ENCODE results near the gene IFT74. TPM values are rescaled to one million over a fixed set of nuclear protein-coding genes. Genes with fewer than 3 reads are reported as not detected.

The IFT74 gene
- polyA plus RNA-seq, 1 experiment: 15.6 TPM

DNA sequence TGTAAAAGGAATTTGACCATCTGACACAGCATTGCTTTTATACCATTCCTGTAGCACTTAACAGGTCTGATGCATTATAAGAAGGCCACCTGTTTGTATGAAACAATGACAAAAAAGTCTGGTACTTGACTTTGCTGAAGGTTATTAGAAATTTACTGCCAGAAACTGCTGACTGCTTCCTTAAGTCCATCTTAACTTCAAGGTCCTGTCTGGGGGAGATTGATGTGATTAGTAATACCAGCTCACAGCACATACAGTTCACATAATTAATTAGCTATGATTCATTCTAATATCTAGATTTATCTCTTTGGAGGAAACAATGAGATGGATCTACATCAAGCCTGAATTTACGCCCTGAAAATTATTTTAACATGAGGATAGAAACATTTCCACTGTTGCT lies 103.2 kb downstream of the IFT74 start:
- no peaks in the 10 kb centered on the region for H3K9me3 ChIP-seq (ENCODE audit: control insufficient read depth, insufficient read depth, low read length)
- ChIA-PET CTCF (no interaction called here), POLR2A (no interaction called here)
- H3K4me3 ChIP-seq (ENCODE audit: low read depth, low read length): no peak overlapping the region
- no peaks in the 10 kb centered on the region for H3K27me3 ChIP-seq (ENCODE audit: control insufficient read depth, insufficient read depth, low read length)
- H3K27ac ChIP-seq (ENCODE audit: low read depth, low read length): no peak overlapping the region
- TF ChIP-seq, protein P1, sequence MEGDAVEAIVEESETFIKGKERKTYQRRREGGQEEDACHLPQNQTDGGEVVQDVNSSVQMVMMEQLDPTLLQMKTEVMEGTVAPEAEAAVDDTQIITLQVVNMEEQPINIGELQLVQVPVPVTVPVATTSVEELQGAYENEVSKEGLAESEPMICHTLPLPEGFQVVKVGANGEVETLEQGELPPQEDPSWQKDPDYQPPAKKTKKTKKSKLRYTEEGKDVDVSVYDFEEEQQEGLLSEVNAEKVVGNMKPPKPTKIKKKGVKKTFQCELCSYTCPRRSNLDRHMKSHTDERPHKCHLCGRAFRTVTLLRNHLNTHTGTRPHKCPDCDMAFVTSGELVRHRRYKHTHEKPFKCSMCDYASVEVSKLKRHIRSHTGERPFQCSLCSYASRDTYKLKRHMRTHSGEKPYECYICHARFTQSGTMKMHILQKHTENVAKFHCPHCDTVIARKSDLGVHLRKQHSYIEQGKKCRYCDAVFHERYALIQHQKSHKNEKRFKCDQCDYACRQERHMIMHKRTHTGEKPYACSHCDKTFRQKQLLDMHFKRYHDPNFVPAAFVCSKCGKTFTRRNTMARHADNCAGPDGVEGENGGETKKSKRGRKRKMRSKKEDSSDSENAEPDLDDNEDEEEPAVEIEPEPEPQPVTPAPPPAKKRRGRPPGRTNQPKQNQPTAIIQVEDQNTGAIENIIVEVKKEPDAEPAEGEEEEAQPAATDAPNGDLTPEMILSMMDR (IDR thresholded peaks at IDR 0.05; ENCODE audit: low read depth, low read length): no peak
- DNase-seq (ENCODE audit: low read depth, low spot score): no peak

DNA sequence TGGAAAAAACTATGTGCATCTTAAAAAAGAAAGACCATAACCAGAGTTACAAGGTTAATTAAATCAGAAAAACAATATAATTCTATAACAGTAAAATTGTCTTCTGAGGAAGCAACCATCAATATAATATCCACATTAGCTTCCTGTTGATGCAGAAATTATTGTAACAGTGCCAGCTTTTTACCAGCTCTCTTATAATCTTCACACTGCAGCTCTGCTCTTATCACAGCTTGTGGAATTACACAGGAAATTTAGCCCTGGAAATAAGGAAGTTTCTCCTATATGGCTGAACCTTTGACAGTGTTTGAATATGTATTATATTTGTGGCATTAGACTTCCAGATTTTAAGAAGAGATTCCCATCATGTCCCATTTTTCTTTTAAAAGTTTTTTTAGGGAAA lies 103.7 kb downstream of the IFT74 start:
- no peaks in the 10 kb centered on the region for H3K9me3 ChIP-seq (ENCODE audit: control insufficient read depth, insufficient read depth, low read length)
- TF ChIP-seq, protein P1 (IDR thresholded peaks at IDR 0.05; ENCODE audit: low read depth, low read length): no peak
- no peak for DNase-seq (ENCODE audit: low read depth, low spot score)
- no peak overlapping the region for H3K4me3 ChIP-seq (ENCODE audit: low read depth, low read length)
- POLR2A ChIA-PET: no interaction called here
- CTCF ChIA-PET: no interaction called here
- H3K27me3 ChIP-seq (ENCODE audit: control insufficient read depth, insufficient read depth, low read length): no peaks in the 10 kb centered on the region
- no peak overlapping the region for H3K27ac ChIP-seq (ENCODE audit: low read depth, low read length)

GRCh38 chr9:27065288-27065687 lies 109.1 kb downstream of the IFT74 start:
- TF ChIP-seq, protein P1 (IDR thresholded peaks at IDR 0.05; ENCODE audit: low read depth, low read length): no peak
- Histone ChIP-seq H3K9me3 (ENCODE audit: control insufficient read depth, insufficient read depth, low read length) (no peaks in the 10 kb centered on the region), H3K27ac (ENCODE audit: low read depth, low read length) (no peak overlapping the region), H3K4me3 (ENCODE audit: low read depth, low read length) (no peak overlapping the region), H3K27me3 (ENCODE audit: control insufficient read depth, insufficient read depth, low read length) (no peaks in the 10 kb centered on the region)
- ChIA-PET CTCF (no interaction called here), POLR2A (no interaction called here)
- no peak for DNase-seq (ENCODE audit: low read depth, low spot score)

DNA sequence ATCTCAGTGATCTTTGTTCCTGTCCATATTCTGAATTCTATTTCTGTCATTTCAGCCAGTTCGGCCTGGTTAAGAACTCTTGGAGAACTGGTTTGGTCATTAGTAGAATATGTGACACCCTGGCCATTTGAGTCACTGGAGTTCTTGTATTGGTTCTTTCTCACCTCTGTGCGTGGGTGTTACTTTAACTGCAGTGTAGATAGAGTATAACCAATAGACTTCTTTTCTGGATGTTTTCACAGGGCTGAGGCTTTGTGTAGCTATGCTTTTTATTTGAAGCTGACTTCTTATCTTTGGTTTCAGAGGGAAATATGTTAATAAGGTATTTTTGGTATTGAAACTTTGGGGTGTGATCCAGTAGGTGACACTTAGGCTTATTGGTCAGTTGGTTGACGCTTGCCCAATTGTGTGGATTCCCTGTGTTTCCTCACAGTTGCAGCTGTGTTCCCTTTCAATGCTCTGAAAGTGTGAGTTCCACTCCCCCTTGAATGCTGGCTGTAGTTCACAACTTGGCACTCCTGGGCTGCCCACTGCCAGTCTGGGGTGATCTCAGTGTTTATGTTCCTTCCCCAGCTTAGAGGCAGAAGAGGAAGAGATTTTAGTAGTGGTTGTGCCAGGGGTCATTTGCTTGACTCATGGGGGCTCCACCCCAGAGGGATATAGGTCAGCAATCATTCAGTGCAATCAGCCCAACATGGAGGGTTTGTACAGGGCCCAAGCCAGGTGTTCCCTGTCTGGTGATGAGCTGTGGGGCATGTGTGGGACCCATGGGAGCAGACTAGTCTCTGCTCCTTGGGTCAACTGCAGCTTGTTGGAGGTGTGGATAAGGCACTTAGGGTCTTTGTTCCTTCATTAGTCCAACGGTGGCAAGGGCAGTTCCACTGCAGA lies 117.9 kb downstream of the IFT74 start:
- TF ChIP-seq, protein P1 (IDR thresholded peaks at IDR 0.05; ENCODE audit: low read depth, low read length): no peak
- DNase-seq (ENCODE audit: low read depth, low spot score): no peak
- Histone ChIP-seq H3K4me3 (ENCODE audit: low read depth, low read length) (no peak overlapping the region), H3K27ac (ENCODE audit: low read depth, low read length) (no peak overlapping the region), H3K27me3 (ENCODE audit: control insufficient read depth, insufficient read depth, low read length) (no peaks in the 10 kb centered on the region), H3K9me3 (ENCODE audit: control insufficient read depth, insufficient read depth, low read length) (no peaks in the 10 kb centered on the region; the same call in 1 of the 2 replicates)
- ChIA-PET POLR2A (no interaction called here), CTCF (no interaction called here)

DNA sequence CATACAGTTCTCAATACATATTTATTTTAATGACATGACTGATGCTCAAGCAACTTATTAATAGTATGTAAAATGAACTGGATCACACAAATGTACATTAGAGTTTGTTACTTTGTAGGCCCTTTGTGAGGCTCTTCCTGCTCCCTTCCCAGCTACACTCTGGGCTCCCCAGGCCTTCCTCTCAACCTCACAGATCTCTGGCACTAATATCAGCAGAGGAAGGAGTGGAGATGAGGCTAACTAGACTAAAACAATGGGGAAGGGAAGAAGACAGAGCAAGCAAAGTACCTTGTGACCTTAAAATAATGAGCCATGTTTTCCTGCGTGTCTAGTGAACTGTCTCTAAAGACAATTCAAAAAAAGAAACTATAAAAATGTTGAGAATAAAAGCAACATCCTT lies 122.5 kb downstream of the IFT74 start:
- TF ChIP-seq, protein P1 (IDR thresholded peaks at IDR 0.05; ENCODE audit: low read depth, low read length): no peak
- DNase-seq (ENCODE audit: low read depth, low spot score): no peak
- no peaks in the 10 kb centered on the region; the same call in 1 of the 2 replicates for H3K9me3 ChIP-seq (ENCODE audit: control insufficient read depth, insufficient read depth, low read length)

More for the DNA sequence above, 122.5 kb downstream of the IFT74 start:
- ChIA-PET CTCF (no interaction called here), POLR2A (no interaction called here)
- Histone ChIP-seq H3K4me3 (ENCODE audit: low read depth, low read length) (no peak overlapping the region), H3K27ac (ENCODE audit: low read depth, low read length) (no peak overlapping the region), H3K27me3 (ENCODE audit: control insufficient read depth, insufficient read depth, low read length) (no peaks in the 10 kb centered on the region)
